Activated T-cell treated with anti-CD3 and anti-CD28 coated beads, Interleukin-2, amount 50 U/mL, for 1 hour (primary cell): ENCODE measurements around the gene PAQR4.
"Not testable (repeated sequence)": the region's sequence is repeated elsewhere in the genome, so short reads cannot be mapped to it uniquely, and the experiment has no call there.

Experiments
- DNase-seq: peaks from one replicate; pipeline ENCODE4 v3.0.0-alpha.2; 2020

PAQR4 gene

GRCh38 chr16:2968738-2969544, at the start of gene PAQR4:
TSS of gene PAQR4 (plus strand) at chr16:2969348. CDS start at chr16:2969675, 327 bp downstream.
- peak; percentile 82 for DNase-seq

DNA sequence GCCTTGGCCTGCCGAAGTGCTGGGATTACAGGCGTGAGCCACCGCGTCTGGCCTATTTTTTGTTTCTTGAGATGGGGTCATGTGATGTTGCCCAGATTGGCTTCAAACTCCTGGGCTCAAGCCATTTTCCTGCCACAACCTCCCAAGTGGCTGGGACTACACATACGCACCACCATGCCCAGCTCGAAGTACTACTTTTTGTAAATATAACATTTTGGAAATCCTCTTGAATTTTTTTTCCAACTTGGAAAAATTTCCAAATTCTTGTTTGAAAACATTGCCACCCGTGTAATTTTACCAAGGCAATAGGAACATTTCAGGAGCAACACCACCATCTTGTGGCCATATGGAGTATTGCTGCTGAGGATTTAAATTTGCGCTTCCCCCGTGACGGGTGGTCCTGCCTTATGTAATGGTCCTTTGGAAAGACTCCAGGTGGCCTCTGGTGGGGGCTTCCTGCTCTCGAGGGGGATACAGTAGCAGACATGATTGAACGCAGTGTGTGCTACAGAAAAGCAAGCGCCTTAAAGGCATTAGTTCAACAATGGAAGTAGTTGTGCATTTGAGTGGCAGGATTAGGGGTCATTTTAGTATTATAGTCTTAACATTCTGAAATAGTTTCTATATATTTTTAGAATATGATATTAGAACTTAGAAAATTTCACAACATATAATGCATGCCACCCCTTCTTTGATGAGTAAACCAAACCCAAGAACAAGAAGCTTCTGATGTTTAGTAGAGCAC, 49.5 kb upstream of the PAQR4 start:
- peak; percentile 58 for DNase-seq

GRCh38 chr16:2923481-2923880, 45.7 kb upstream of the PAQR4 start:
- DNase-seq: no peak

GRCh38 chr16:2924901-2925755, 44.0 kb upstream of the PAQR4 start:
- no peak for DNase-seq

- DNase-seq: no peak
Measured at GRCh38 chr16:2925951-2926649, 43.0 kb upstream of the PAQR4 start.

DNA sequence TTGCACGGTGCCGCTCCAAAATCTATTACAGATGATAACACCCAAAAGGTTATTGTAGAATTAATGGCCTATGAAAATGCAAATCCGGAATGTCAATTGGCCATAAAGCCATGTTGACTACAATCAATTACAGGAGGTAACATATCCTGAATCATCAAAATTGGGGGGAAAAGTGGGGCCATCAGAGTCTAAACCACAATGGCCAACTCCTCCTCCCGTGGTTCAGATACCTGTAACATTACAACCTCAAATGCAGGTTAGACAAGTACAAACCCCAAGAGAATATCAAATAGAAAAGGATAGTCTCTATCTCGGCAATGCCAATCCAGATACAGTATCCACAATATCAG, 42.5 kb upstream of the PAQR4 start:
- DNase-seq: no peak

GRCh38 chr16:2927010-2927646, 42.0 kb upstream of the PAQR4 start:
- DNase-seq: peak; percentile 87

DNA sequence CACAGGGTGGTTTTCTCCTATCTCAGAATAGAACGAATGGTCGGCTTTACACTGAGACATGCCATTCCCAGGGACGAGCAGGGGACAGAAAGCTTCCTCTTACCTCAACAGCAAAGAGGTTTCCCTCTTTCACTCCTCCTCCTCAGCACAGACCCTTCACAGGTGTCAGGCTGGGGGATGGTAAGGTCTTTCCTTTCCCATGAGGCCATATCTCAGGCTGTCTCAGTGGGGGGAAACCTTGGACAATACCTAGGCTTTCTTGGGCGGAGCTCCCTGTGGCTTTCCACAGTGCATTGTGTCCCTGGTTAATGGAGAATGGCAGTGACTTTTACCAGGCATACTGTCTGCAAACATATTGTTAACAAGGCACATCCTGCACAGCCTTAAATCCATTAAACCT, 41.0 kb upstream of the PAQR4 start:
- DNase-seq: not testable (repeated sequence)

DNA sequence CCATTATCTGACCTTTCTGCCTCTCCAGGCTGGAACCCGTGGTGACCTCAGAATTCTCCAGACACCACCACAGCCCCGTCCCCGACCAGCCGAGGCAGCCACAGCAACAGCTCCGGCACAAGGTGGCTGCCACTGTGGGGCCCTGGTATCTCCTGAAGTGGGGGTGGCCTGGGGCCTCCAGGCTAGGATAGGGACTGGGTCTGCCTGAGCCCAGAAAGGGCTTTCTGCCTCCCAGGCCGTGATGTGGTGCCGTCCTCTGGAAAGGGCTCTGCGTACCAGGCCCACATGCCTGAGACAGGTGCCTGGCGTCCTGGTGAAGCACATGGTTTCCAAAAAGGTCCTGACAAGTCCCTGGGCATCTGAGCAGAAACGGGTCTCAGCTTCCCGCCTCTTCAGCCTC, 40.4 kb upstream of the PAQR4 start:
- no peak for DNase-seq

- no peak for DNase-seq
Measured at GRCh38 chr16:2929693-2930092, 39.5 kb upstream of the PAQR4 start.

- no peak for DNase-seq
Measured at GRCh38 chr16:2930236-2930635, 38.9 kb upstream of the PAQR4 start.

DNA sequence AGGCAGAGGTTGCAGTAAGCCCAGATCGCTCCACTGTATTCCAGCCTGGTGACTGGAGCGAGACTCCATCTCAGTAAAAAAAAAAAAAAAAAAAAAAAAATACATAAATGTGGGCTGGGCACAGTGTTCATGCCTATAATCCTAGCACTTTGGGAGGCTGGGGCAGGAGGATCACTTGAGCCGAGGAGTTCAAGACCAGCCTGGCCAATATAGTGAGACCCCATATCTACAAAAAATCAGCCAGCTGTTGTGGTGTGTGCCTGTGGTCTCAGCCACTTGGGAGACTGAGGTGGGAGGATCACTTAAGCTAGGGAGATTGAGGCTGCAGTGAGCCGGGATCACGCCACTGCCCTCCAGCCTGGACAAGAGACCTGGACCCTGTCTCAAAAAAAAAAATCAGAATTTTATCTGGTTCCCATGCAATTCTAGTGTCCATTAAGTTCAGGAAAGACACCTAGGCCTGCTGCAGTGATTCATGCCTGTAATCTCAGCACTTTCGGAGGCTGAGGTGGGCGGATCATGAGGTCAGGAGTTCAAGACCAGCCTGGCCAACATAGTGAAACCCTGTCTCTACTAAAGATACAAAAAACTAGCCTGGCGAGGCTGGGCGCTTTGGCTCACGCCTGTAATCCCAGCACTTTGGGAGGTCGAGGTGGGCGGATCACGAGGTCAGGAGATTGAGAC, 37.8 kb upstream of the PAQR4 start:
- DNase-seq: not testable (repeated sequence)

DNA sequence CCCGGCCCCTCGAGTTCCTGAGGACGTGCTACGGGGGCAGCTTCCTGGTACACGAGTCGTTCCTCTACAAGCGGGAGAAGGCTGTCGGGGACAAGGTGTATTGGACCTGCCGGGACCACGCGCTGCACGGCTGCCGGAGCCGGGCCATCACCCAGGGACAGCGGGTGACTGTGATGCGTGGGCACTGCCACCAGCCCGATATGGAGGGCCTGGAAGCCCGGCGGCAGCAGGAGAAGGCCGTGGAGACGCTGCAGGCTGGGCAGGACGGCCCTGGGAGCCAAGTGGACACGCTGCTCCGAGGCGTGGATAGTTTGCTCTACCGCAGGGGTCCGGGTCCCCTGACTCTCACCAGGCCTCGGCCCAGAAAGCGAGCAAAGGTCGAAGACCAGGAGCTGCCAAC, 36.0 kb upstream of the PAQR4 start:
- no peak for DNase-seq

- DNase-seq: no peak
Measured at GRCh38 chr16:2933701-2934100, 35.4 kb upstream of the PAQR4 start.

GRCh38 chr16:2934450-2934849, 34.7 kb upstream of the PAQR4 start:
- no peak for DNase-seq

GRCh38 chr16:2936436-2937011, 32.6 kb upstream of the PAQR4 start:
- no peak for DNase-seq

- no peak for DNase-seq
Measured at GRCh38 chr16:2937170-2937569, 32.0 kb upstream of the PAQR4 start.

DNA sequence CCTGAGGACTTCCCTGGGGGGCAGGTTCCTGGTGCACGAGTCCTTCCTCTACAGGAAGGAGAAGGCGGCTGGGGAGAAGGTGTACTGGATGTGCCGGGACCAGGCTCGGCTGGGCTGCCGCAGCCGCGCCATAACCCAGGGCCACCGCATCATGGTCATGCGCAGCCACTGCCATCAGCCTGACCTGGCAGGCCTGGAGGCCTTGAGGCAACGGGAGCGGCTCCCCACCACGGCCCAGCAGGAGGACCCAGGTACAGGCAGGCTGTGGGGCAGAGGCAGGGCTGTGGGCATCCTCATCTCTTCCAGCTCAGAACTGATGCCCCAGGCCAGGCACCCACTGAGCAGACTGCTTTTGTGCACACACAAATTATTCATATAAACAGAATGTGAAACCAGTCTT, 30.9 kb upstream of the PAQR4 start:
- DNase-seq: no peak

- DNase-seq: no peak
Measured at GRCh38 chr16:2939968-2940367, 29.2 kb upstream of the PAQR4 start.

DNA sequence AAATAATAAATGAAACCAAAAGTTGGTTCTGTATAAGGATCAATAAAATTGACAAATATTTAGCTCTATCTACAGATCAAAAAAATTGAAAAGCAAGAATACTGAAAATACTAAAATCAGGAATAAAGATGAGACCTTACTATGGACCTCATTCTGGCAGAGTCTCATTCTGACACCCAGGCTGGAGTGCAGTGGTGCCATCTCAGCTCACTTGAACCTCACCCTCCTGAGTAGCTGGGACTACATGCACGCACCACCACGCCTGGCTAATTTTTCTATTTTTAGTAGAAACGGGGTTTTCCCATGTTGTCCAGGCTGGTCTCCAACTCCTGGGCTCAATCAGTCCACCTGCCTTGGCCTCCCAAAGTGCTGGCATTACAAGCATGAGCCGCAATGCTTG, 27.1 kb upstream of the PAQR4 start:
- DNase-seq: no peak

GRCh38 chr16:2943716-2944115, 25.4 kb upstream of the PAQR4 start:
- not testable (repeated sequence) for DNase-seq
